Coronary artery (tissue), 2 donors: ENCODE results near the gene STRN4.

Experiments used
- DNase-seq: peaks from one replicate; pipeline ENCODE4 v3.0.0-alpha.2; 2017; ENCODE audit warnings: low spot score
- H3K27ac ChIP-seq, 2 donors: fragments of 200-600 bp; sonication (generic); one replicate each; pipeline ENCODE4 v1.5.1; 2016 to 2019
- H3K4me3 ChIP-seq: fragments of 200-600 bp; sonication (generic); 2 replicates; pipeline ENCODE4 v1.5.1; 2016; ENCODE audit warnings: mild to moderate bottlenecking, moderate library complexity
- TF ChIP-seq, protein P1 (sequence below): fragments of 200-600 bp; sonication (generic); IDR thresholded peaks from one replicate; pipeline ENCODE4 v1.5.1; 2019; ENCODE audit warnings: antibody characterized with exemption

Gene STRN4

DNA sequence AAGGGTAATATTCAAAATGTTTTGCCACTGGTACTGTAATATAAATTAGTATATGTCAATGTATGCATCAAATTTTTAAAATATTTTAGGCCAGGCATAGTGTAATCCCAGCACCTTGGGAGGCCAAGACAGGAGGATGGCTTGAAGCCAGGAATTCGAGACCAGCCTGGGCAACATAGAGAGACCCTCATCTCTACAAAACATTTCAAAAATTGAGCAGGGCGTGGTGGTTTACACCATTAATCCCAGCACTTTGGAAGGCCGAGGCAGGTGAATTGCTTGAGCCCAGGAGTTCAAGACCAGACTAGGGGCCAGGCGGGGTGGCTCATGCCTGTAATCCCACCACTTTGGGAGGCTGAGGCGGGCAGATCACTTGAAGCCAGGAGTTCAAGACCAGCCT lies 14.1 kb upstream of the STRN4 start:
- no peak for DNase-seq
- TF ChIP-seq, protein P1, sequence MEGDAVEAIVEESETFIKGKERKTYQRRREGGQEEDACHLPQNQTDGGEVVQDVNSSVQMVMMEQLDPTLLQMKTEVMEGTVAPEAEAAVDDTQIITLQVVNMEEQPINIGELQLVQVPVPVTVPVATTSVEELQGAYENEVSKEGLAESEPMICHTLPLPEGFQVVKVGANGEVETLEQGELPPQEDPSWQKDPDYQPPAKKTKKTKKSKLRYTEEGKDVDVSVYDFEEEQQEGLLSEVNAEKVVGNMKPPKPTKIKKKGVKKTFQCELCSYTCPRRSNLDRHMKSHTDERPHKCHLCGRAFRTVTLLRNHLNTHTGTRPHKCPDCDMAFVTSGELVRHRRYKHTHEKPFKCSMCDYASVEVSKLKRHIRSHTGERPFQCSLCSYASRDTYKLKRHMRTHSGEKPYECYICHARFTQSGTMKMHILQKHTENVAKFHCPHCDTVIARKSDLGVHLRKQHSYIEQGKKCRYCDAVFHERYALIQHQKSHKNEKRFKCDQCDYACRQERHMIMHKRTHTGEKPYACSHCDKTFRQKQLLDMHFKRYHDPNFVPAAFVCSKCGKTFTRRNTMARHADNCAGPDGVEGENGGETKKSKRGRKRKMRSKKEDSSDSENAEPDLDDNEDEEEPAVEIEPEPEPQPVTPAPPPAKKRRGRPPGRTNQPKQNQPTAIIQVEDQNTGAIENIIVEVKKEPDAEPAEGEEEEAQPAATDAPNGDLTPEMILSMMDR: no peak
- Histone ChIP-seq H3K4me3 (no peak overlapping the region), H3K27ac (peak overlapping the region in 1 of 2 donors; percentile 83)

DNA sequence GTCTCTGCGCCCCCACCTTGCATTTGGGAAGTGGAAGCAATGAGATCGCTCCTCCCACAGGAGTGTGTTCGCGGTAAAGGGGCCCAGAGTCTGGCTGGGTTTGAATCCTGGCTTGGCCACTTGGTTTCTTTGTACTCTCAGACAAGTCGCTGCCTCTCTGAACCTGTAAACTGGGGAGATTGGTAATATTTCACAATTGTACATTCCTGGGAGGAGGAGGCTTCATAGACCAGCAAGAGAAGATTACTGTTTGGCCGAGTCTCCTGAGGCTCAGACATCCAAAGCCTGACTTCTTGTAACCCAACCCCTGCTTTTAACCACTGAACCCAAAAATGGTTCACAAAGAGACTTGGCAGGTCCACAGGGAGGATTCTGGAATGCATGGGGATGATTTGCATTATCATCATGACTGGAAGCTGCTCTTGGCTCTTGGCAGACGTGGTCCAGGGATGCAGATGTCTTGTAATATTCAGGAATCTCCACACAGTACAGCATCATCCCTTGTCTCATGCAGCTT lies 13.6 kb upstream of the STRN4 start:
- H3K27ac ChIP-seq: peak overlapping the region in 1 of 2 donors; percentile 83
- DNase-seq: no peak
- TF ChIP-seq, protein P1: no peak
- no peak overlapping the region for H3K4me3 ChIP-seq

DNA sequence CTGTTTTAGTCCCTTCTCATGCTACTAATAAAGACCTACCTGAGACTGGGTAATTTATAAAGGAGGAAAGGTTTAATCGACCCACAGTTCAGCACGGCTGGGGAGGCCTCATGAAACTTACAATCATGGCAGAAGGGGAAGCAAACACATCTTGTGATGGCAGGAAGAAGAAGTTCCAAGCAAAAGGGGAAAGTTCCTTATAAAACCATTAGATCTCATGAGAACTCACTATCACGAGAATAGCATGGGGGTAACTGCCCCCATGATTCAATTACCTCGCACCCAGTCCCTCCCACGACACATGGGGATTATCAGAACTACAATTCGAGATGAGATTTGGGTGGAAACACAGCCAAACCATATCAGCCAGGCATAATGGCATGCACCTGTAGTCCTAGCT lies 13.0 kb upstream of the STRN4 start:
- TF ChIP-seq, protein P1: no peak
- H3K4me3 ChIP-seq: no peak overlapping the region
- DNase-seq: no peak
- peak overlapping the region in 1 of 2 donors; percentile 49 for H3K27ac ChIP-seq

DNA sequence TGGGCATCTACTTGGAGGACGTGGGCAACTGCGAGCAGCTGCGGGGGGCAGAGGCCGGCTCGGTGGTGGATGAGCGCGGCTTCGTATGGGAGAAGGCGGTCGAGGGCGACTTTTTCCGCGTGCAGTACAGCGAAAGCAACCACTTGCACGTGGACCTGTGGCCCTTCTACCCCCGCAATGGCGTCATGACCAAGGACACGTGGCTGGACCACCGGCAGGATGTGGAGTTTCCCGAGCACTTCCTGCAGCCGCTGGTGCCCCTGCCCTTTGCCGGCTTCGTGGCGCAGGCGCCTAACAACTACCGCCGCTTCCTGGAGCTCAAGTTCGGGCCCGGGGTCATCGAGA lies 10.3 kb upstream of the STRN4 start:
- Histone ChIP-seq H3K27ac (no peak overlapping the region), H3K4me3 (no peak overlapping the region)
- no peak for DNase-seq
- TF ChIP-seq, protein P1: no peak

DNA sequence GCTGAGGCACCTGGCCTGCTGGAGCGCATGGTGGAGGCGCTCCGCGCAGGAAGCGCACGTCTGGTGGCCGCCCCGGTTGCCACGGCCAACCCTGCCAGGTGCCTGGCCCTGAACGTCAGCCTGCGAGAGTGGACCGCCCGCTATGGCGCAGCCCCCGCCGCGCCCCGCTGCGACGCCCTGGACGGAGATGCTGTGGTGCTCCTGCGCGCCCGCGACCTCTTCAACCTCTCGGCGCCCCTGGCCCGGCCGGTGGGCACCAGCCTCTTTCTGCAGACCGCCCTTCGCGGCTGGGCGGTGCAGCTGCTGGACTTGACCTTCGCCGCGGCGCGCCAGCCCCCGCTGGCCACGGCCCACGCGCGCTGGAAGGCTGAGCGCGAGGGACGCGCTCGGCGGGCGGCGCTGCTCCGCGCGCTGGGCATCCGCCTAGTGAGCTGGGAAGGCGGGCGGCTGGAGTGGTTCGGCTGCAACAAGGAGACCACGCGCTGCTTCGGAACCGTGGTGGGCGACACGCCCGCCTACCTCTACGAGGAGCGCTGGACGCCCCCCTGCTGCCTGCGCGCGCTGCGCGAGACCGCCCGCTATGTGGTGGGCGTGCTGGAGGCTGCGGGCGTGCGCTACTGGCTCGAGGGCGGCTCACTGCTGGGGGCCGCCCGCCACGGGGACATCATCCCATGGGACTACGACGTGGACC lies 9.7 kb upstream of the STRN4 start:
- TF ChIP-seq, protein P1: no peak
- DNase-seq: no peak
- peak overlapping the region; percentile 80 to 87 for H3K27ac ChIP-seq
- no peak overlapping the region for H3K4me3 ChIP-seq

DNA sequence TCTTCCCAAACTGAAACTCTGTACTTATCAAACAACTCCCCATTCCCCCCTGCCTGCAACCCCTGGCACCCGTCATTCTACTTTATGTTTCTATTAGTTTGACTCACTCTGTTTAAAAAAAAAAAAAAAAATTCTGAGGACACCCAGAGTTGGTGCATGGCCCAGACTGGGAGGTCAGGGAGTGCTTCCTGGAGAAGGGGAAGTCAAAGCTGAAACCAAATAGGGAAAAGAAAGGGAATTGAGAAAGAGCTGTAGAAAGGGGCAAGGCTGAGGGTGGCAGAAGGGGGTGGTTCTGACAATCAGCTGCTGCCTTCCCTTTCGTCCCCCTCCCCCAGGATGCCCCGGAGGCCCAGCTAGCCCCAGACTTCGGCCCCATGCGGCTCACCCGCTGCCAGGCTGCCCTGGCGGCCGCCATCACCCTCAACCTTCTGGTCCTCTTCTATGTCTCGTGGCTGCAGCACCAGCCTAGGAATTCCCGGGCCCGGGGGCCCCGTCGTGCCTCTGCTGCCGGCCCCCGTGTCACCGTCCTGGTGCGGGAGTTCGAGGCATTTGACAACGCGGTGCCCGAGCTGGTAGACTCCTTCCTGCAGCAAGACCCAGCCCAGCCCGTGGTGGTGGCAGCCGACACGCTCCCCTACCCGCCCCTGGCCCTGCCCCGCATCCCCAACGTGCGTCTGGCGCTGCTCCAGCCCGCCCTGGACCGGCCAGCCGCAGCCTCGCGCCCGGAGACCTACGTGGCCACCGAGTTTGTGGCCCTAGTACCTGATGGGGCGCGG lies 9.0 kb upstream of the STRN4 start:
- Histone ChIP-seq H3K4me3 (peak overlapping the region; percentile 41), H3K27ac (peak overlapping the region; percentile 80 to 87)
- DNase-seq: no peak
- TF ChIP-seq, protein P1: no peak
